ENCODE measurements around the gene CDYL.

DNA sequence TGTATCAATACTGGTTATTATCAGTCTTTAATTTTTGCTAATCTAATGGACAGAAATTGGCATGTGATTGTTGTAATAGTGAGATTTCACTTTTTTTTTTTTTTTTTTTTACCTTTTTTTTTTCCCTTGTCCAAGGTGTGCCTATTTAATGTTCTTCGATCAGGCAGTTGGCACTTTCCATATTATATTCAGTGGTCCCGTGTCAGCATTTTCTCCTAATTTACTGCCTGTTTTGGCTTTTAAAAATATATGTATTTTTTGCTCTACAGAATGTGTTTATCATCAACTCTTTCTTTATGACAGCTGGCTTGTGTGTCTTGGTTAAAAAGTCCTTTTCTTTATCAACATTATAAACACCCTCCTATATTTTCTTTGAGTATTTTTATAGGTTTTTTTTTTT, 39.4 kb downstream of the CDYL start:
- TF ChIP-seq POLR2A (IDR thresholded peaks at IDR 0.05), result no peak
- TF ChIP-seq, protein P1, sequence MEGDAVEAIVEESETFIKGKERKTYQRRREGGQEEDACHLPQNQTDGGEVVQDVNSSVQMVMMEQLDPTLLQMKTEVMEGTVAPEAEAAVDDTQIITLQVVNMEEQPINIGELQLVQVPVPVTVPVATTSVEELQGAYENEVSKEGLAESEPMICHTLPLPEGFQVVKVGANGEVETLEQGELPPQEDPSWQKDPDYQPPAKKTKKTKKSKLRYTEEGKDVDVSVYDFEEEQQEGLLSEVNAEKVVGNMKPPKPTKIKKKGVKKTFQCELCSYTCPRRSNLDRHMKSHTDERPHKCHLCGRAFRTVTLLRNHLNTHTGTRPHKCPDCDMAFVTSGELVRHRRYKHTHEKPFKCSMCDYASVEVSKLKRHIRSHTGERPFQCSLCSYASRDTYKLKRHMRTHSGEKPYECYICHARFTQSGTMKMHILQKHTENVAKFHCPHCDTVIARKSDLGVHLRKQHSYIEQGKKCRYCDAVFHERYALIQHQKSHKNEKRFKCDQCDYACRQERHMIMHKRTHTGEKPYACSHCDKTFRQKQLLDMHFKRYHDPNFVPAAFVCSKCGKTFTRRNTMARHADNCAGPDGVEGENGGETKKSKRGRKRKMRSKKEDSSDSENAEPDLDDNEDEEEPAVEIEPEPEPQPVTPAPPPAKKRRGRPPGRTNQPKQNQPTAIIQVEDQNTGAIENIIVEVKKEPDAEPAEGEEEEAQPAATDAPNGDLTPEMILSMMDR (IDR thresholded peaks at IDR 0.05), result no peak
